Lung (tissue), 12 donors: Measurements from ENCODE around the gene FMN1. TPM values are rescaled to one million over a fixed set of nuclear protein-coding genes. Genes with fewer than 3 reads are reported as not detected.

Experiments used
- ATAC-seq: fragments of 200-7000 bp; cut with Tn5 transposase; one replicate; pipeline ENCODE4 v1.9.1; 2020; ENCODE audit warnings: moderate number of reproducible peaks; ENCODE audit not compliant: insufficient read depth, low FRiP score
- DNase-seq, 3 donors: peaks; one replicate each; pipeline ENCODE4 v3.0.0-alpha.2; 2013 to 2017
- H3K27ac ChIP-seq, 2 donors: one replicate each; pipeline ENCODE4 v1.5.1; 2013; ENCODE audit warnings: mild to moderate bottlenecking in 2 of 2, moderate library complexity in 2 of 2, control low read depth in 1 of 2, inconsistent platforms in 1 of 2, low read depth in 1 of 2, low read length in 1 of 2
- H3K27me3 ChIP-seq, 3 donors: one replicate each; pipeline ENCODE4 v1.5.1; 2013; ENCODE audit warnings: low read length in 2 of 3; ENCODE audit not compliant: control insufficient read depth in 3 of 3, insufficient read depth in 3 of 3
- H3K36me3 ChIP-seq, 4 donors: one replicate each; pipeline ENCODE4 v1.5.1; 2013; ENCODE audit warnings: low read length in 4 of 4, mild to moderate bottlenecking in 1 of 4, moderate library complexity in 1 of 4; ENCODE audit not compliant: control insufficient read depth in 4 of 4, insufficient read depth in 4 of 4
- H3K4me1 ChIP-seq, 5 donors: one replicate each; pipeline ENCODE4 v1.5.1; 2013; ENCODE audit warnings: low read length in 5 of 5, mild to moderate bottlenecking in 2 of 5, moderate library complexity in 1 of 5; ENCODE audit not compliant: control insufficient read depth in 5 of 5, insufficient read depth in 5 of 5
- H3K4me3 ChIP-seq: one replicate; pipeline ENCODE4 v1.5.1; 2013; ENCODE audit warnings: mild to moderate bottlenecking, control low read depth, moderate library complexity
- H3K9ac ChIP-seq, 2 donors: one replicate each; pipeline ENCODE4 v1.5.1; 2013; ENCODE audit warnings: low read length in 2 of 2, control low read depth in 1 of 2; ENCODE audit not compliant: insufficient read depth in 1 of 2
- H3K9me3 ChIP-seq, 4 donors: one replicate each; pipeline ENCODE4 v1.5.1; 2013; ENCODE audit warnings: low read length in 3 of 4, mild to moderate bottlenecking in 1 of 4, moderate library complexity in 1 of 4; ENCODE audit not compliant: control insufficient read depth in 4 of 4, insufficient read depth in 3 of 4
- CTCF ChIP-seq: IDR thresholded peaks from 2 replicates; pipeline ENCODE4 v1.5.1; 2012; ENCODE audit warnings: mild to moderate bottlenecking; ENCODE audit errors: control extremely low read depth, extremely low read depth
- WGBS, 2 donors: extraction: QIAGEN DNeasy Blood & Tissue Kit; methylation state at CpG; one replicate each; pipeline ENCODE4 v1.1.7; 2013; 5-methylcytosine and 5-hydroxymethylcytosine counted together
- polyA plus RNA-seq, 2 donors: library from polyadenylated mRNA; stranded (reverse); fragments of 200-250 nt; gene quantifications; one replicate each; pipeline ENCODE4 v1.2.1, GENCODE V29; 2013
- total RNA-seq, 2 donors: library from RNA; depleted of rRNA in 1 of 2; stranded (reverse); fragments of >200 nt in 1 of 2; gene quantifications; one replicate each; pipeline ENCODE4 v1.2.1, GENCODE V29; 2014 to 2021
- donor health status: control.
- donor health status: control.
- donor health status: Bipolar disorder and iron deficiency.
- donor health status: healthy.
- donor health status: DM: yes; HTN: yes; CAD: no.

Gene FMN1
- total and polyA plus RNA-seq, 4 donors = 4.6 to 45.2 (median 15.7) TPM

GRCh38 chr15:32972686-32973085 is 221.8 kb downstream of the FMN1 start:
- no peak for TF ChIP-seq CTCF
- H3K9ac ChIP-seq = no peak overlapping the region
- no peaks in the 10 kb centered on the region for H3K4me1 ChIP-seq
- no peak overlapping the region for H3K27ac ChIP-seq
- H3K9me3 ChIP-seq = no peaks in the 10 kb centered on the region
- H3K36me3 ChIP-seq = peaks cover 0 to 1% (median 0%) of the 10 kb centered on the region in 4 donors
- 93 to 95% methylated on average over 2 of the region's 2 CpGs for WGBS, 2 donors
- ATAC-seq (no peak), DNase-seq (no peak)
- H3K4me3 ChIP-seq = no peak overlapping the region
- peaks cover 0 to 6% (median 4%) of the 10 kb centered on the region in 3 donors for H3K27me3 ChIP-seq

- Histone ChIP-seq H3K4me3 (no peak overlapping the region), H3K27ac (no peak overlapping the region), H3K36me3 (peaks cover 0 to 1% (median 0%) of the 10 kb centered on the region in 4 donors), H3K9me3 (no peaks in the 10 kb centered on the region), H3K9ac (no peak overlapping the region), H3K4me1 (no peaks in the 10 kb centered on the region), H3K27me3 (peaks cover 0 to 6% (median 4%) of the 10 kb centered on the region in 3 donors)
- no peak for DNase-seq
- no peak for TF ChIP-seq CTCF
- ATAC-seq = no peak
- 69 to 78% methylated on average over 11 of the region's 11 CpGs for WGBS, 2 donors
Measured at GRCh38 chr15:32970847-32971246, 223.7 kb downstream of the FMN1 start.

GRCh38 chr15:32967521-32967920 is 227.0 kb downstream of the FMN1 start:
- TF ChIP-seq CTCF = no peak
- H3K36me3 ChIP-seq = peaks cover 0 to 1% (median 0%) of the 10 kb centered on the region in 4 donors
- no peak overlapping the region for H3K9ac ChIP-seq
- no peaks in the 10 kb centered on the region for H3K4me1 ChIP-seq
- ATAC-seq (no peak), DNase-seq (no peak)
- peaks cover 0 to 3% (median 2%) of the 10 kb centered on the region in 3 donors for H3K27me3 ChIP-seq
- H3K27ac ChIP-seq = no peak overlapping the region
- no peak overlapping the region for H3K4me3 ChIP-seq
- H3K9me3 ChIP-seq = no peaks in the 10 kb centered on the region

GRCh38 chr15:32966512-32966911 is 228.0 kb downstream of the FMN1 start:
- Histone ChIP-seq H3K9me3 (no peaks in the 10 kb centered on the region), H3K4me3 (no peak overlapping the region), H3K9ac (no peak overlapping the region), H3K27ac (no peak overlapping the region), H3K27me3 (peaks cover 0 to 3% (median 2%) of the 10 kb centered on the region in 3 donors), H3K4me1 (no peaks in the 10 kb centered on the region), H3K36me3 (peaks cover 0 to 1% (median 0%) of the 10 kb centered on the region in 4 donors)
- 74 to 92% methylated on average over 2 of the region's 2 CpGs for WGBS, 2 donors
- ATAC-seq = no peak
- no peak for TF ChIP-seq CTCF
- DNase-seq = no peak
